OCI-LY7 (cell line): Measurements from ENCODE around the gene CCDC92. TPM values are rescaled to one million over a fixed set of nuclear protein-coding genes. Genes with fewer than 3 reads are reported as not detected.
"Not testable (repeated sequence)": the region's sequence is repeated elsewhere in the genome, so short reads cannot be mapped to it uniquely, and the experiment has no call there.

Experiments used
- BruUV-seq: library from RNA; stranded (reverse); fragments of 400-500 nt; replicated peaks from 2 replicates; lab custom pipeline; 2021; lab: Mats Ljungman, UMichigan
- CTCF ChIA-PET: fragments of 300-600 bp; sonication (Branson Sonifier 250); formaldehyde crosslinking; loops from one replicate; lab custom pipeline; 2022; ENCODE audit warnings: antibody characterized with exemption; ENCODE audit not compliant: unreplicated experiment; lab: Charles Lee
- POLR2A ChIA-PET: fragments of 300-600 bp; sonication (Branson Sonifier 250); formaldehyde crosslinking; loops from one replicate; lab custom pipeline; 2022; ENCODE audit warnings: antibody characterized with exemption; lab: Charles Lee
- DNase-seq: peaks from one replicate; pipeline ENCODE4 v3.0.0-alpha.2; 2015; ENCODE audit warnings: low spot score
- H2AFZ ChIP-seq: fragments of 200-600 bp; sonication (generic), shearing (Covaris generic); 2 replicates; pipeline ENCODE4 v1.6.1; 2014; ENCODE audit warnings: mild to moderate bottlenecking, antibody characterized with exemption, low read length, moderate library complexity
- H3K27ac ChIP-seq: fragments of 200-600 bp; sonication (generic); 2 replicates; pipeline ENCODE4 v1.5.1; 2014; ENCODE audit warnings: mixed run types, low read depth, mild to moderate bottlenecking, moderate library complexity, low read length, inconsistent platforms; ENCODE audit not compliant: poor library complexity, severe bottlenecking
- H3K36me3 ChIP-seq: fragments of 200-600 bp; sonication (generic); 2 replicates; pipeline ENCODE4 v1.6.1; 2014; ENCODE audit warnings: mild to moderate bottlenecking, antibody characterized with exemption, low read length, moderate library complexity, mixed read lengths; ENCODE audit not compliant: insufficient read depth
- H3K4me1 ChIP-seq: fragments of 200-600 bp; sonication (generic); 2 replicates; pipeline ENCODE4 v1.5.1; 2014; ENCODE audit warnings: mild to moderate bottlenecking, low read length; ENCODE audit not compliant: insufficient read depth, poor library complexity, severe bottlenecking
- H3K4me2 ChIP-seq: fragments of 200-600 bp; sonication (generic); 2 replicates; pipeline ENCODE4 v1.6.1; 2014; ENCODE audit warnings: mild to moderate bottlenecking, low read length
- H3K4me3 ChIP-seq: fragments of 200-600 bp; sonication (generic); 2 replicates; pipeline ENCODE4 v1.5.1; 2014; ENCODE audit warnings: mild to moderate bottlenecking, low read depth, low read length; ENCODE audit not compliant: poor library complexity, severe bottlenecking
- H3K79me2 ChIP-seq: fragments of 200-600 bp; sonication (generic); 2 replicates; pipeline ENCODE4 v1.6.1; 2016; ENCODE audit warnings: low read depth, mild to moderate bottlenecking, low read length, moderate library complexity, mixed read lengths; ENCODE audit not compliant: insufficient read depth
- H3K9me2 ChIP-seq: fragments of 200-600 bp; sonication (generic); 2 replicates; pipeline ENCODE4 v1.6.1; 2016; ENCODE audit warnings: mild to moderate bottlenecking, low read length, mixed read lengths; ENCODE audit not compliant: insufficient read depth
- H3K9me3 ChIP-seq: fragments of 200-600 bp; sonication (generic); 2 replicates; pipeline ENCODE4 v1.6.1; 2014; ENCODE audit warnings: mild to moderate bottlenecking, mixed run types, low read length, mixed read lengths
- H4K20me1 ChIP-seq: fragments of 200-600 bp; sonication (generic); 2 replicates; pipeline ENCODE4 v1.6.1; 2014; ENCODE audit warnings: mild to moderate bottlenecking, antibody characterized with exemption, low read length, moderate library complexity, mixed read lengths; ENCODE audit not compliant: insufficient read depth
- EZH2phosphoT487 ChIP-seq: fragments of 200-600 bp; sonication (generic); IDR thresholded peaks from 2 replicates; pipeline ENCODE4 v1.6.1; 2018; ENCODE audit warnings: low read depth, borderline replicate concordance, mild to moderate bottlenecking, mixed run types, antibody characterized with exemption, low read length, moderate library complexity, mixed read lengths
- intact Hi-C: fragments of 100-400 bp; cut with micrococcal nuclease; formaldehyde crosslinking; loops from one replicate; pipeline ENCODE4 v1.10.0; 2022; ENCODE audit not compliant: unreplicated experiment
- total RNA-seq, 2 experiments: library from RNA; depleted of rRNA in 1 of 2; stranded (reverse); fragments of >200 nt in 1 of 2; shearing (Covaris generic) in 1 of 2; gene quantifications; 2 replicates each; pipeline ENCODE4 v1.2.3, GENCODE V29; 2014 to 2022
- TF ChIP-seq, protein P1 (sequence below): fragments of 200-600 bp; sonication (generic); conservative IDR thresholded peaks from 2 replicates; pipeline ENCODE4 v1.5.1; 2014; ENCODE audit warnings: mild to moderate bottlenecking, antibody characterized with exemption, low read length, moderate library complexity, mixed read lengths

Gene CCDC92
- total RNA-seq, 2 experiments from 2014 or later: 3.1 to 12.3 TPM

DNA sequence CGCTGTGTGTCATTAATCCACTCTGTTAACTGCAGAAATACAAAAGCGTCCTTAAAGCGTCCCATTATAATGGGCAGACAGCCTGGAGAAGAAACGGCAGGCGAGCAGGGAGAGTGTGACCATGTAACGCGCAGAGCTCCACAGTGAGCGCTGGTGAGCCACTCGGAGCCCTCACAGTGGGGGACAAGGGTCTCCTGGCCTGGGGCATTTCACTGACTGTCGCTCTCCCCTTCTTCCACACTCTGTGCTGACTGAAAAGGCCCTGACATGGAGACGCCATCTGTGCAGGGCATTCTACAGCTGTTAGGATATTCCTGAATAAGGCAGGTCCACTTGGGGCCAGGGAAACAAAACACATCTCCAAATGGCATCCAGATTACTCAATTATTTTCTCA, 24.2 kb downstream of the CCDC92 start:
- no peak overlapping the region for H3K4me3 ChIP-seq
- DNase-seq: no peak
- H3K27ac ChIP-seq: no peak overlapping the region
- POLR2A ChIA-PET: no interaction called here
- no peaks in the 10 kb centered on the region for H3K36me3 ChIP-seq
- TF ChIP-seq, protein P1, sequence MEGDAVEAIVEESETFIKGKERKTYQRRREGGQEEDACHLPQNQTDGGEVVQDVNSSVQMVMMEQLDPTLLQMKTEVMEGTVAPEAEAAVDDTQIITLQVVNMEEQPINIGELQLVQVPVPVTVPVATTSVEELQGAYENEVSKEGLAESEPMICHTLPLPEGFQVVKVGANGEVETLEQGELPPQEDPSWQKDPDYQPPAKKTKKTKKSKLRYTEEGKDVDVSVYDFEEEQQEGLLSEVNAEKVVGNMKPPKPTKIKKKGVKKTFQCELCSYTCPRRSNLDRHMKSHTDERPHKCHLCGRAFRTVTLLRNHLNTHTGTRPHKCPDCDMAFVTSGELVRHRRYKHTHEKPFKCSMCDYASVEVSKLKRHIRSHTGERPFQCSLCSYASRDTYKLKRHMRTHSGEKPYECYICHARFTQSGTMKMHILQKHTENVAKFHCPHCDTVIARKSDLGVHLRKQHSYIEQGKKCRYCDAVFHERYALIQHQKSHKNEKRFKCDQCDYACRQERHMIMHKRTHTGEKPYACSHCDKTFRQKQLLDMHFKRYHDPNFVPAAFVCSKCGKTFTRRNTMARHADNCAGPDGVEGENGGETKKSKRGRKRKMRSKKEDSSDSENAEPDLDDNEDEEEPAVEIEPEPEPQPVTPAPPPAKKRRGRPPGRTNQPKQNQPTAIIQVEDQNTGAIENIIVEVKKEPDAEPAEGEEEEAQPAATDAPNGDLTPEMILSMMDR: no peak
- TF ChIP-seq EZH2phosphoT487: no peak
- no TSS peak for BruUV-seq
- no peaks in the 10 kb centered on the region for H4K20me1 ChIP-seq
- no peak overlapping the region for H3K4me2 ChIP-seq
- CTCF ChIA-PET: no interaction called here
- H3K9me2 ChIP-seq: no peaks in the 10 kb centered on the region
- no peaks in the 10 kb centered on the region for H3K79me2 ChIP-seq
- intact Hi-C loops: no loop called here
- no peaks in the 10 kb centered on the region for H3K4me1 ChIP-seq
- H2AFZ ChIP-seq: no peak overlapping the region
- H3K9me3 ChIP-seq: no peaks in the 10 kb centered on the region

DNA sequence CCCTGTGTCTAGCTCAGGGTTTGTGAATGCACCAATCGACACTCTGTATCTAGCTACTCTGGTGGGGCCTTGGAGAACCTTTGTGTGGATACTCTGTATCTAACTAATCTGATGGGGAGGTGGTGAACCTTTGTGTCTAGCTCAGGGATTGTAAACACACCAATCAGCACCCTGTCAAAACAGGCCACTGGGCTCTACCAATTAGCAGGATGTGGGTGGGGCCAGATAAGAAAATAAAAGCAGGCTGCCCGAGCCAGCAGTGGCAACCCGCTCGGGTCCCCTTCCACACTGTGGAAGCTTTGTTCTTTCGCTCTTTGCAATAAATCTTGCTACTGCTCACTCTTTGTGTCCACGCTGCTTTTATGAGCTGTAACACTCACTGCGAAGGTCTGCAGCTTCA, 25.1 kb downstream of the CCDC92 start:
- intact Hi-C loops, BruUV-seq, H3K4me1 ChIP-seq, H3K4me2 ChIP-seq, POLR2A ChIA-PET, H3K36me3 ChIP-seq, H3K27ac ChIP-seq, H3K4me3 ChIP-seq, DNase-seq, H2AFZ ChIP-seq, H3K9me2 ChIP-seq, CTCF ChIA-PET, H3K79me2 ChIP-seq, H4K20me1 ChIP-seq, H3K9me3 ChIP-seq: not testable (repeated sequence)

DNA sequence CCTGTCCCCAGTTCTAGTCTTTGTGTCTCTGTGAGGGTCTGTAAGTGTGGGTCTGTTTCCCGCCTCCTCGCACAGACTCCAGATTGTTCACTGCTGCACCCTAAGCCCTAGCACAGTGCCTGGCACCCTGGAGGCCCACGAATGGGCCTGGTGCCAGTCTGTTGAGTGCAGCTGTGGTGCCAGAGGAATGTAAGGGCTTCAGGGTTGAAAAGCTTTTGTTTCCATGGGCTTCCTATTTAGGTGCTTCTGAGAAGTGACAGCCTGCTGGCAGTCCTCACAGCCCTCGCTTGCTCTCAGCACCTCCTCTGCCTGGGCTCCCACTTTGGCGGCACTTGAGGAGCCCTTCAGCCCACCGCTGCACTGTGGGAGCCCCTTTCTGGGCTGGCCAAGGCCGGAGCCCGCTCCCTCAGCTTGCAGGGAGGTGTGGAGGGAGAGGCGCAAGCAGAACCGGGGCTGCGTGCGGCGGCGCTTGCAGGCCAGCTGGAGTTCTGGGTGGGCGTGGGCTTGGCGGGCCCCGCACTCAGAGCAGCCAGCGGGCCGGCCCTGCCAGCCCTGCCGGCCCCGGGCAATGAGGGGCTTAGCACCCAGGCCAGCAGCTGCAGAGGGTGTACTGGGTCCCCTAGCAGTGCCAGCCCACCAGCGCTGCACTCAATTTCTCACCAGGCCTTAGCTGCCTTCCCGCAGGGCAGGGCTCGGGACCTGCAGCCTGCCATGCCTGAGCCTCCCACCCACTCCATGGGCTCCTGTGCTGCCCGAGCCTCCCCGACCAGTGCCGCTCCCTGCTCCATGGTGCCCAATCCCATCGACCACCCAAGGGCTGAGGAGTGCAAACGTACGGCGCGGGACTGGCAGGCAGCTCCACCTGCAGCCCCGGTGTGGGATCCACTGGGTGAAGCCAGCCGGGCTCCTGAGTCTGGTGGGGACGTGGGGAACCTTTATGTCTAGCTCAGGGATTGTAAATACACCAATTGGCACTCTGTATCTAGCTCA, 25.8 kb downstream of the CCDC92 start:
- H3K27ac ChIP-seq, H3K9me2 ChIP-seq, H2AFZ ChIP-seq, POLR2A ChIA-PET, BruUV-seq, H3K4me3 ChIP-seq, CTCF ChIA-PET, H3K79me2 ChIP-seq, DNase-seq, intact Hi-C loops, H3K4me1 ChIP-seq, H3K36me3 ChIP-seq, H4K20me1 ChIP-seq, H3K4me2 ChIP-seq, H3K9me3 ChIP-seq: not testable (repeated sequence)
